ENCODE results near the gene RHBG.

RHBG gene

DNA sequence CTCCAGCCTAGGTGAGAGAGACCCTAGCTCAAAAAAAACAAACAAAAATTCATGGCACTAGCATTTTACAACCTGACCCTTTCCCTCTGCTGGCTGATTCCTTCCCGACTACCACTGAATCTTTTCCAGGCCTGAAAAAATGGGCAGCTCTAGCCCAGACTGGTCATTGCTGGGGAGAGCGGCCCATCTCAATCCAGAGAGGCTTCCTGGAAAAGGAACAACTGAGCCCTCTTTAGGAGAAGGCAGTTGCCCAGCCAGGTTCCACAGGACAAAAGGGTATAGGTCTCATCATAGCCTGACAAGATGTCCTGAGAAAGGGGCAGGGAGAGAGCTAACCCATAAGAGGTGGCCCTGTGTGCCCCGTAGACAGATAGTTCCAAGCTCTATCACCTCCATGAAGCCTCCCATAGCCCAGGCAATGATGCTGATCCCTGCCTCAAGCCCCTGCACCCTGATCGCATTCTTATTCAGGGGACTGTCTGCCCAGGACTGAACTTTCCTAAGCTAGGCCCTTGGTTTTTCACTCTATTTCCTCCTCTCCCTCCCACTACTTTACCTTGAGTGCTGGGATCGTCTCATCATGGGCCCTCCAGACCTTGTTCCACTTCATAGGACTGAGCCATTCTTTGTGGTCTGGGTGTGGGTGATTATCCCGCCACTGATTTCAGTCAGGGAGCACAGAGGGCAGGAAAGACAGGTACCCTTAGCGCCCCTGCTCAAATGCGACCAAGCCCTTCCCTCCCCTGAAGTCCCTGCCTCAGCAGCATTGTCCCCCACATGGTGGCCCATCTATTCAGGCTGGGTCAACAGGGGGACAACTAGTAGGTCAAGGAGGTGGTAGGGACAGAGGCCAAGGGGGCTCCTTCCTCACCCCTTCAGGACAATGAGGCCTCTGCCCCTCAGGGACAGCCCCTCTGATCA, 18.2 kb downstream of the RHBG start:
- DNase-seq, result no peak

DNA sequence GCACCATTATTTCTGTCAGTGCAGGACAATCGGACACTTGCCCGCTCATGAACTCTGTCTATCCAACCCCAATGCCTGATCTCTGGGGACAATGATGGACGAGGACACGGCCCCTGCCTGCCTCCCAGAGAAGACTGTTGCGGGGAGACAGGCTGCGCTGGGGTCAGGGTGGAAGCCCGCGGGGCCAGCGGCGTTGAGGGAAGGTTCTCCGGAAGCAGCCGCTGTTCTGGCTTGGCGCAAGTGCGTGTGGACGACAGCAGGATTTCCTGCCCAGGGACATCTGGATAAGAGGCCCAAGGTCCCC, 18.8 kb downstream of the RHBG start:
- no peak for DNase-seq

DNA sequence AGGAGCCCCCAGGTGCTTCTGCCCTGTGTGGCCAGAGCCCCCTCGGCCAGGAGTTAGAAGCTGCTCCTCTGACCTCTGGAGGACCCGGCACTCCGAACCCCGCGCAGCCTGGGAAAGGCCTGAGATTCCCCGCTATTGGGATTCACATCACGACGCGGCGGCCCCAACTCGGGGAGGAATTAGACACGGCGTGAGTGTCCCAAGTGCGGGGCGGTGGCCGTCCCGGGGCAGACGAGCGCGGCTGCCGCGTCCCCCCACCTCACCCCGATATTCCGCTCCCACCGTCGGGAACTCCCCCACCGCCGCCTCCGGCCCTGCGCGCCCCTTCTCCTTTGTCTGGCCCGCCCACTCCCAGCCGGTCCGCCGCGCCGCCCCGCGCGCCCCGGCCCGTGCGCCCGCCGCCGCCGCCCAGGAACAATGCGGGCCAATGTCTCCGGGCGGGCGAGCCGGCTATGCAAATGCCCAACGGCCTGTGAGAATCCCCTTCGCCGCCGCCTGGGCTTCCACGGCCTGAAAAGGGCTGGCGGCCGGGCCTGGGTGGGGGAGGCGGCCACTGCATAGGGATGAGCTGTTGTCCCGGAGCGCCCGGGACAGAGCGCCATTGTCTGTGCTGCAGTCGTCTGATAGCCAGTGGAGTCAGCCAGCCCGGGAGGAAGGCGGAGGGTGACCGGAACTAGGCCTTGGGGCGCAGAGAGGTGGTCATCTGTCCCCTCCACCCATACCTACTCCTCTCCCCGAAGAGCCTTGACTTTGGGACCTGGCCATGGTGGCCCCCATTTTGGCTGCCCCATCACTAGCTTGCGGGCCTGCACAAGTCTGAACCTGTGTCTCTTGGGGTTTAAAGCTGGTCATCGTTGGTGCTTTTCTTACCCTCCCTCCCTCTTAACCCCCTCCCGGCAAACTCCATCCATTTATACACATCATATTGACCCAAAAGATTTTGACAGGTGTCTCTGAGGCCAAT, 19.4 kb downstream of the RHBG start:
- DNase-seq, result no peak

DNA sequence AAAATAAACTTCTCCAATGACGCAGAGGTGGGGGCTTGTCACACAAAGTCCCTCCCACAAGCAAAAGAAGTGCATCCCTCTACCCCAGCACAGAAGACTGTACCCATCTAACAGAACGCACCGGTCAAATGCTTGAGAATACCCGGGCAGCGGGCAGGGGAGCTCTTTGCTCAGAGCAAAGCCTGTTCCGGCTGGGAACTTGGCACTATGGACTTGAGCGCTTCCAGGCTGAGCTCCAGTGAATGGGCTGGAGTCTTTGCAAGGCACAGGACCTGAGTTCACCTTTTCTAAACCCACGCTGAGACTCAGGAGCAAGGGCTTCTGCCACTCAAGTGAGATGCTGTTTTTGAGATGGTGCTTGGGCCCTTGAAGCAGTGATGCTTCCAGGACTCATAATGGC, 20.3 kb downstream of the RHBG start:
- no peak for DNase-seq

DNA sequence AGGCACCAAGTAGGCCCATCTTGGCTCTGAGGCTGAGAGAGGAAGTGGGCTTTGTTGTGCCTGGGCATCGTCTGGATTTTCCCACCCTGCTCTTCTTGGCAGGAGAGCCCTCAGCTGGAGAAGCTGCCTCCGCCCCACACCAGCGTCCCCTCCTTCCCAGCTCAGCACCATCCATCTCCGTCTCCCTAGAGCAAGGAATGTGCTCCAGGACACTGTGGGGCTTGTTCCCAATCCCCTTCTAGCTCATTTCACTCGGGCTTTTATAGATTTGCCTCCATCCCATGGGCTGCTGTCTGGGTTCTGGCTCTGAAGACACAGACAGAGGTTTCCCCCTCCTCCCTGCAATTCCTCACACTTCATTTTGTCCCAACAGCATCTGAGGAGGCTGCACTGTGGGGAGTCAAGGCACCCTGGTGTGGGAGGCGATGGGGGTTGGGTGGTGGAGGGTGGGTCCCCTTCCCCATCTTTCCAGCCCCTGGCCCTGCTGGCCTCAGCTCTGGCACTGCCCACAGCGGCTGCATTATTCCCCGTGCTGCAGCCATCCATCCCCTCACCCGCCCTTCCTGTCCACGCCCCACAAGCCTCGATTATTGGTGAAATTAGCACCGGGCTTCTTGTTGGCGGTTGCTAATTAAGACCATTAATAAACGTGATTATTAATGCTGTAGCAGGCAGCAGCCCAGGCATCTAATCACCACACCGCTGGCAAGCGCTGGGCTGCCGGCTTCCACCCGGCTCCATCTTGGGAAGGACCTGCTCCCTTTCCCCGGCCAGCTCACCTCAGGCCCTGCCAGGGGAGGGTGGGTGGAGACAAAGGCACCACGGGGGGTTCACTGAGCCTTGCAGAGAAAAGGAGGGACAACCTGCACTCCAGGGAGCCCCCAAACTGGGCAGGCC, 21.7 kb downstream of the RHBG start:
- no peak for DNase-seq

DNA sequence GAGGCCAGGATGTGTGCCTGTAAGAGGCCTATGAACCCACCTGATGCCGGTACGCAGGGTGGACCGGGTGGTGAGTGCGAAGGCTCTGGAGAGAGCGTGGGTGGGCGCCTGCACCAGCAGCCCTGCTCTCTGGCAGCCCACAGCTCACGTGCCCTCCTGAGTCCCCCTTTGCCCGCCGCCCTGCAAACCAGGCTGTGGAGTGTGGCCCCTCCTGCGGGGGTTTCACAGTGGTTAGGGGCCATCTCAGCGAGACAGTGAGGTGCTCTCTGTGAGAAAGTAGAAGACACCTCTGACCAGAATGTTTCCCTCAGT, 22.3 kb downstream of the RHBG start:
- DNase-seq, result no peak

DNA sequence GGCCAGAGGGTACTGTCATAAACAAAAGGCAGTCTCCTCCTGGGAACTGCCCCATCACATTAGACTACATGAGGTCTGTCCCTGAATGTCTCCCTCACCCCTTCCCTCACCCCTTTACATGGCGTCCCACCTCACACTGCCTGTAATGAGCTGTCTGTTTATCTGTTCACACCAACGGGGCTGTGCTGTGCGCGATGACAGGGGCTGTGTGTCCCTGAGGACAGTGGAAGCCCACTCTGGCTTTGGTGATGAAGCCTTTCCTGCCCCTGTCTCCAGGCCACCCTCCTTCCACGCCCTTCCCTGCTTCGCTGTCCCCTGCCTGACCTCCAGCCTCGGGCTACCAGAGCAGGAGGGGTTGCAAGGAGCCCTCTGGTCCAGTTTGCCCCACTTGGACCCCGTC, 22.7 kb downstream of the RHBG start:
- DNase-seq, result no peak

DNA sequence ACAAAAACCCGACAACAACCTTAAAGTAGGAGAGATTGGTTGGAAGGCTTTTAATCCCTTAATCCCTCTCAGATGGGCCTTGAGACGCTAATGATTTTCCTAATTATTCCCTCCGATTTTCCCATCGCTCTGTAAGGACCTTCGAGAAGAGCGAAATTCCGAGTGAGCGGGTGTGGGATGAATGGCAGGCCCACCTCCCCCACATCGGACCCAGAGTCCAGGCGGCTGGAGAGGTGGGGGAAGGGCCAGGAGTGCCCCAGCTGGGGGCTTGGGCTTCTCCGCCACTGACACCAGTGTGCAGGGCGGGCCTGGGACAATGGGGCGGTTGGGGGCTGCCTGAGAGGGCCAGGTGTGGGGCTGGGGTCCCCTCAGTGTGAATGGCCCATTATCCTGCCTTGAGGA, 23.4 kb downstream of the RHBG start:
- no peak for DNase-seq

DNA sequence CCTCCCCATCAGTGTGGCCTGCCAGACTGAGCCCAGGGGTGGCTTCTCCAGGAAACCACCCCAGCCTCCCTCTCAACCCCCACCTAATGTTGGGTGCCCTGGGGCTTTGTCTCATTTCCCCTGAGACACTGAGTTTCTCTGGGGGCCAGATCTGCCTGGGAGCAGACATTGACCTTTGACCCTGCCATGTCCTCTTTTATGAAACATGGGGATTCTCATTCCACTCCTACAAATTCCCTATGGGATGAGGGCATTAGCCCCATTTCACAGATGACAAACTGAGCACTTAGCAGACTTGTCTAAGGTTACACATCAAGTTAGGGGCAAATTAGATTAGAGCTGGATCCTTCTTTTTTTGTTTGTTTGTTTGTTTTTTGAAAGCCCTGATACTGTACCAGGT, 24.1 kb downstream of the RHBG start:
- DNase-seq, result no peak

DNA sequence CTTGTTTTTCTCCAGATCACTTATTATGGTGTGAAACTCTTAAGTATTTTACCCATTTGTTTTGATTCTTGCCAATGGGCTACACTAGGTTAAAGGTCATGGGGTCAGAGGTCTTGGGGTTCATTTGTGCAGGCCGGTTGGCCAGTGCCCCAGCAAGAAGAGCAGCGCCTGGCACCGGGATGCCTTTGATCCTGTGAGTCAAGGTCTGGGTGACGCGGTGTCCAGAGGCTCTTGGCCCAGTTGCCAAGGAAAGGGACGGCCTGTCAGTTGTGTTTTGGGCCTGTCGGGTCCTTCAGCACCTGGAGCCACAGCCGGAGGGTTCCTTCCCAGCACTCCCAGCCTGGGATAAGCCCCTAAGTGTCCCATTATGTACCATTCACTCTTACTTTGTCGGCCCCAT, 25.1 kb downstream of the RHBG start:
- no peak for DNase-seq

DNA sequence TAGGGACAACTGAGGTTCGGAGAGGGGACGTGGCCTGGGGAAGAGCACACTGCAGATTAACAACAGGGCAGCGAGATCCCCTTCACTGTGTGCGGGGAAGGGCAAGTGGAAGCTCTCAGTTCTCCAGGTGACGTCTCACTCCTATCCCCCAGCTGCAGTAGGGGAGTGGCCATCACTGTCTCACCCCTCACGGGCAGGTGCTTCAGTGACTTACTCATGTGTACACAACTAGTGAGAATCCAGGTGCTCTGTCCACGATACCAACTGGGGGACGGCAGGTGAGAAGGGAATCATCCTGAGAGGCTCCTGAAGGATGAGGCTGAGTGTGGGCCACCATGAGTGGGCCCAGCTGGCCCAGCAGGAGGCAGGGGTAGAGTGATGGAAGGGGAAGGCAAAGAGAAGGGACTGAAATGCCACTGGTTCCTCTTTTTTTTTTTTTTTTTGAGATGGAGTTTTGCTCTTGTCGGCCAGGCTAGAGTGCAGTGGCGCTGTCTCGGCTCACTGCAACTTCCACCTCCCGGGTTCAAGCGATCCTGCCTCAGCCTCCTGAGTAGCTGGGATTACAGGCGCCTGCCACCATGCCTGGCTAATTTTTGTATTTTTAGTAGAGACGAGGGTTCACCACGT, 25.9 kb downstream of the RHBG start:
- DNase-seq, result no peak

DNA sequence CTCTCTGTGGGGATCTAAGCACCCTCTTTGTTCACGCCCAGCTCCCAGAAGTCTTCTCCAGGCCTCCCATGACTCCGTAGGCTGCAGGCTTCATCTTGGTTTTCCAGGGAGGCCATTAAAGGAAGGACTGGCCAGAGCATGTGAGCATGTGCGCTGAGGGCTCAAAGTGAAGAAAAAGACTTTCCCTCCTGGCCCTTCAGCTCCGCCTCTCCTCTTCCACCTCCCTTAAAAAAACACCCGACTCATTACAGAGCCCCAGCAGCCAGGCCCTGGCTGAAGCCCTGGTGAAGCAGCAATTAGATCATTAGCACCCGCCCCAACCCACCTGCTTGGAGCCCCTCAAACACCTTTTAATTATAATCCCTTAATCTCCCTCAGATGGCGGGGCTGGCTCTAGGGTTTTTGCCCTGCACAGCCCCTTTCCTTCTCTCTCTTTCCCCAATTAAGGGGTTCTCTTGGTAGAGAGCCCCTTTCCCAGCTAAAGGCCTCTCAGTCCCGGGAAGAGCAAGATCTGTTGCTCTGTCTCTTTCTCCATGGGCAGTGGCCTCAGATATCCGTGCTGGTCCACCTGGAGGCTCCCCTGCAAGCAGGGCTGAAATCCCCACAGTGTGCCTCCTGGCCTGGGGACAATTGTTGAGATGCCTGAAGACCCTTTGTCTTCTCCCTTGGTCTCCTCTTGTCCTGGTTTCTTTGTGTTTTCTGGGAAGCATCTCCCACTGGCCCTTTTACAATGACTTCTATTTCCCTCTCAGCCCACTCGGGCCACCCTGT, 30.5 kb downstream of the RHBG start:
- DNase-seq, result no peak

DNA sequence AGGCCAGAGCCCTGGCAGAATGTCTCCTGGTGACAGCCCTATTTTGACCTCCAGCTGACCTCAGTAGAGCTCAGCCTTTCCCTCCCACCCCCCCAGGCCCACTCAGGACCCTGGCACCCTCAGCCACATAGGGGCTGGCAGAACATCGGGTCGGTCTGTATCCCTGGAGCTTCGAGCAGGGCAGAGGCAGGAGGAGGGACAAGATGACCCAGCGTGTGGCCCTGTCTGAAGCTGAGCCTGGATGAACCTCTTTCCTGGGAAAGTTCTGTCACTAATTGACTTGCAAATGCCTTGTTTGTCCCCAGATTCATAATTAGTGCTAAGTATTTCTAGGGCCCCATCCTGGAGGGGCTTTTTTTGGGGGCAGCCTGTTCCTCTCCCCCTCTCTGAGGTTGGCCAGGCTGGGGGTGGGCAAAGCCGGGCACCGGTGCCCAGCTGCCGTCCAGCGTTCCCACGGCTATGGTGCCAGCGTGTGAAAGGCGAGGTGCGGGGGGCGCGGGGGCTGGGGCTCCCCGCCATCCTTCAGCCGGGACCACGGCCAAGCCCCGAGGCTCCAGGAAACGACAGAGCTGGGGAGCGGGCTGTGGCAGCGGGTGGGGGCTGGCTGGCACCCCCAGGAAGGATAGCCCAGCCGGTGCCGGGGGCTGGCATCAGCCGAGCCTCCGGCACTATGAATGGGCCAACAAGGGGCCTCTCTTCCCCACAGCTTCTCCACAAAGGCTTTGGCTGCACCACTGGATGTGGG, 31.4 kb downstream of the RHBG start:
- no peak for DNase-seq

DNA sequence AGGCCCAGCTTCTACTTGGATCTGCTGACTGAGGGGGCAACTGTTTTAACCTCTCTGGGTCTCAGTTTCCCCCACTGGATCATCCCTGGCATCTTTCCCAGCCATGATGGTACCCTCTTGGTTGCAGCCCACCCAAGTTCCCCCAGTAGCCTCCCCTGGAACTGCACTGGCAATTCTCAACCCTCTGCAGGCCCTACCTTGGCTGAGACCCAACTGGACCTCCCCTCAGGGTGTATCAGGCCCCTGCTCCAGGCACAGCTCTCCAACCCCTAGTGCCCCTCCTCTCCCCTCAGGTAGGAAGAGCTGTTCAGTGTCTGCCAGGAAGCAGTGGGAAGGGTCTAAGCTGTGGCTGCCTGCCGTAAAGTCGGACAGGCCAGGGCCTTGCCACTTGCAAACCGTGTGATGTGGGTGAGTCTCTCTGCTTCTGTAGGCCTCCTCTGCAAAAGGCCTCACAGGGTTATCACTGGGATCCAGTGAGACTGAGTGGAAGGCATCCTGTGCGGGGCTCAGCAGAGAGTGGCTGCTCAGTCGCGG, 32.1 kb downstream of the RHBG start:
- no peak for DNase-seq

DNA sequence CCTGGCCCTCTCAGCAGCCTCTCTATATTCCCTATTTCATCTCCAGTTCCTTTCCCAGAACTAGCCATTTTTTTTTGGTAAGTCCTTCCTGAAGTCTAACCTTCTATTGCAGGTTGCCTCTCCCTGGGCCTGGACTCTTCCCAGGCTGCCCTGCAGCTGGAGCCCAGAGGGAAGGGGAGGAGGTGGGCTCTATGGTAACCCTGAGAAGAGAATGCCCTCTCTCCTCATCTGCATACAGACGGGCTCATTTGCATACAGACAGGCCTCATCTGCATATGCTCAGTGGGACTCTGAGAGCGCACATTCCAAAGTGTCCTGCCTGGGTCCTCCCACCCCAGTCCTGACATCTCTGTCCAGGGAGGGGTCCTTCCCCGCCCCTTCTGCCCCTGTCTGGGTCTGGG, 32.7 kb downstream of the RHBG start:
- DNase-seq, result no peak

DNA sequence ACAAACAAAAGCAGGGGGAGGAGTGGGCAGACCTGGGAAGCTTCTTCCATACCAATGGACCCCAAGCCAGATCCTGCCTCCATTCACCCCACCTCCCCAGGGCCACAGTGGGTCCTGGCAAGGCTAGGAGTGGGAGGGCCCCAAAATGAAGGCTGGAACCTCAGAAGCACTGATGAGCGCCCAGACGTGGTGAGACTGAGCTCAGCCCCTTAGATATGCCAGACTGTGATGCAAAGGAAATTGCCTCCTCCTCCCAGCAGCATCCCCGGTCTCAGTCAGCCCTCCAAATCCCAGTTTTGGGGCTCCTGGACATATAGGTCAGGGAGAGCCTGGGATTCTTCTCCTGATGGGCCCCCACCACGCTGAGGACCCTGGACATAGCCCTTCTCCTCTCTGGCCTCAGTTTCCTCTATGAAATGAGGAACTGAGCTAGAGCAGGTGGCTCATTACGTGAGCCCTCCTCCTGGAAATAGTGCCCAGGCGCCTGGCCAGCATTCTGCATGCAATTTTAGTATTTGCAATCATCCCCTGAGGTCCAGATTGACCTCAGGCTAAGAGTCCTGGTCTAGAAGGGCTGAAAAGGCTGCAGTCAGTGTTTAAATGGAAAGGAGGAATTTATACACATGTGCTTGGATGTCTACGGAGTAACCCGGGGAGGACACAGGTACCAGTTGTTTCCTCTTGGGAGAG, 33.5 kb downstream of the RHBG start:
- DNase-seq, result no peak

DNA sequence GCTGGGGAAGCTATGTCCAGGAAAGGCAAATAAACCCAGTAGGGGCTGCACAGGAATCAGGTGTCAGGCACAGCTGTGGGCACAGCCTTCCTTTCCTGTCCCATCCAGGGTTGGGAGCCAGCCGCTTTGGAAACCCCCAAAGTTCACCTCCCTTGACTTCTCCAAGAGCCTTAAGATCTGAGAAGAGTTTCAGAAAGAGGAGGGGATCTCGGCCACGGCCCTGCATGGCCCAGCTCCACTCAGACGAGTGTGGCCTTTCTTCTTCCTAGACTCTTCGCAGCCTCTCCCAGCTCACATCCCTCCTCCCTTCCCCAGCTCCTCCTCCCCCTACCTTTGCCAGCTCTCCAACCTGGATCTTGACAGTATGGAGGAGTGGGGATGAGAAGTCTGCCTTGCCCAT, 36.7 kb downstream of the RHBG start:
- DNase-seq, result no peak

DNA sequence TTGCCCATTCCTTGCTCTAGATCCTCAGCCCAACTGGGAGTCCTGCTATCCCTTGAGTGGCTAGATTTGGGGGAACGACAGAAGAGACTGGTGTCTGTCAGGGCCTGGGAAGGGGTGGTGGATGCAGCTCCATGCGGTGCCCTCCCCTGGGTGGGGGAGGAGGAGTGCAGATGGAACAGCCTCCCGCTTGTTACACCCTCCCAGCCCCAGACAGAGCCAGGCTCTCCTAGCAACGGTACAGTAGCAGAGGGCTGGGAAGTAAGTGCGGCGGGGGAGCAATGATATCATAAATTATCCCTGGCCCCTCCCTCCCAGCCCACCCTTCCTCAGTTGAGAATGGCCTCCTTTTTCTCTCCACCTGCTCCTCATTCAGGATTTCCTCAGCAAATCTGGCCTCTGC, 37.2 kb downstream of the RHBG start:
- DNase-seq, result no peak

DNA sequence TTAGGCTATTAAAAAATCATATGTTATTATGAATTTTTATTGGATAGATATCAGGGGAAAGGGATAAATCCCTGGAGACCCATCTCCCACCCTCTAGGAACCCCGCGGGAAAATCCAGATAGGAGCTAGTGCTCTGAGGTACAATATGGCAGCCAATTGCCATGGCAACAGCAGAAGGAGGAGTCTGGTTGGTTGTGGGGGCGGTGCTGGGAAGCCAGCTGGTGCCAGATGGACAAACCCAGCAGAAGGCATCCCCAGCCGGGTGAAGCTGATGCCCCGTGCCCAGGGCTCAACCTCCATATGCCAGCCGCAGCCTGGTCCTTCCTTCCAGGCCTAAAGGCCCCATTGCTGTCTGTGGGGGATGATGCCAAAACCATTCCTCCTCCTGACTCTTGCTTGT, 38.3 kb downstream of the RHBG start:
- no peak for DNase-seq

DNA sequence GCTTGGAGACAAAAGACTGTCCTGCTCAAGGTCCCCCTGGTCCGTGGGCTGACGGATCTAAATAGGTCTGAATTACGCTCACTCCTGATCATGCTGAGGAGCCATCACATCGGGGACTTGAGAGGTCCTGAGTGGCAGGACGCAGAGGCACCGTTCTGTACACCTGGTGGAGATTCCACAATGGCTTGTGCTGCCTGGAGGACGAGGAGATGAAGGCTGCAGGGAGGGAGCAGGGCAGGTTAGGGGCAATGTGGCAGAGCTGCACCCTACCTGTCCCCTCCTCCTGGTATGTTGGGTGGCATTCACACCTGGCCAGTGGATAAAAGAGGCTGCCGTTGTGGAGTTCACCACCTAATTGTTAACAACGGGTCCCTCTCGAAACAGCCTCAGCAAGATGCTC, 38.7 kb downstream of the RHBG start:
- DNase-seq, result no peak

All from CD4-positive, alpha-beta T cell treated with Interleukin-1 beta for 1 hour (primary cell).